Measurements from ENCODE around the gene MYH11. TPM values are rescaled to one million over a fixed set of nuclear protein-coding genes. Genes with fewer than 3 reads are reported as not detected.

The MYH11 gene
- polyA plus RNA-seq, 3 donors, result 0.06 TPM; not detected in 2

GRCh38 chr16:15676506-15676905 lies 180.3 kb downstream of the MYH11 start:
- intact Hi-C loops (cut with micrococcal nuclease), result loop anchor here in 1 of 2 donors (10.0 kb wide), 1 partner anchor 82 kb away; no protein-coding TSS in a partner anchor

GRCh38 chr16:15674571-15674970 lies 182.3 kb downstream of the MYH11 start:
- DNase-seq, result no peak
- peaks cover 57 to 81% of the 10 kb centered on the region in 2 donors for H3K36me3 Mint-ChIP-seq

More at GRCh38 chr16:15676506-15676905, 180.3 kb downstream of the MYH11 start:
- H3K36me3 ChIP-seq (replicated peaks in 1 of 2; ENCODE audit: control insufficient read depth in 1 of 2, insufficient read depth in 2 of 2, low read length in 2 of 2), result peaks cover 34 to 71% of the 10 kb centered on the region in 2 donors
- no peak for TF ChIP-seq CTCF (IDR thresholded peaks at IDR 0.05)
- peaks cover 73% of the 10 kb centered on the region for H3K79me2 ChIP-seq (ENCODE audit: insufficient read depth, low read length)
- H4K20me1 ChIP-seq (ENCODE audit: insufficient read depth, low read length), result no peaks in the 10 kb centered on the region
- H2AFZ ChIP-seq (ENCODE audit: insufficient read depth, low read depth, low read length, poor library complexity, severe bottlenecking), result no peak overlapping the region
- H3K27ac ChIP-seq (ENCODE audit: low read depth in 1 of 2, low read length in 2 of 2), result peak overlapping the region in 1 of 2 donors; percentile 56
- H3K4me3 ChIP-seq (replicated peaks in 1 of 3; ENCODE audit: low read depth in 2 of 3, low read length in 3 of 3), result no peak overlapping the region
- no peak overlapping the region for H3K4me3 Mint-ChIP-seq
- H3K27me3 ChIP-seq (ENCODE audit: control insufficient read depth in 2 of 2, insufficient read depth in 2 of 2, low read length in 2 of 2), result no peaks in the 10 kb centered on the region
- H3K4me2 ChIP-seq (replicated peaks; ENCODE audit: extremely low read depth, low read length, poor library complexity, severe bottlenecking), result no peak overlapping the region
- WGBS (ENCODE audit: insufficient coverage), result 98% methylated on average over 7 of the region's 10 CpGs
- no peaks in the 10 kb centered on the region for H3K9me3 ChIP-seq (replicated peaks in 1 of 2; ENCODE audit: control insufficient read depth in 1 of 2, insufficient read depth in 1 of 2, low read length in 2 of 2)
- peak overlapping the region in 5 of 7 donors; percentile 38 to 86 (median 67) for H3K27ac Mint-ChIP-seq
- H3K36me3 Mint-ChIP-seq, result peaks cover 56 to 81% of the 10 kb centered on the region in 2 donors
- DNase-seq, result no peak
- H3K9ac ChIP-seq (ENCODE audit: insufficient read depth, low read length, poor library complexity, severe bottlenecking), result no peak overlapping the region
- H3K4me1 Mint-ChIP-seq, result peaks cover 39% of the 10 kb centered on the region
- peaks cover 0 to 6% (median 2%) of the 10 kb centered on the region in 3 donors for H3K27me3 Mint-ChIP-seq (ENCODE audit: low read depth in 3 of 3)
- H3K4me1 ChIP-seq (ENCODE audit: control insufficient read depth in 1 of 2, insufficient read depth in 2 of 2, low read length in 2 of 2), result peaks cover 29 to 33% of the 10 kb centered on the region in 2 donors
- no peaks in the 10 kb centered on the region for H3K9me3 Mint-ChIP-seq

More at GRCh38 chr16:15674571-15674970, 182.3 kb downstream of the MYH11 start:
- H3K27ac ChIP-seq (ENCODE audit: low read depth in 1 of 2, low read length in 2 of 2), result peak overlapping the region; percentile 97 to 98
- peaks cover 37 to 52% of the 10 kb centered on the region in 2 donors for H3K4me1 ChIP-seq (ENCODE audit: control insufficient read depth in 1 of 2, insufficient read depth in 2 of 2, low read length in 2 of 2)
- no peak for TF ChIP-seq CTCF (IDR thresholded peaks at IDR 0.05)
- intact Hi-C loops (cut with micrococcal nuclease), result loop anchor here in 1 of 2 donors (10.0 kb wide), 1 partner anchor 80 kb away; no protein-coding TSS in a partner anchor
- H3K79me2 ChIP-seq (ENCODE audit: insufficient read depth, low read length), result peaks cover 70% of the 10 kb centered on the region
- no peaks in the 10 kb centered on the region for H3K27me3 ChIP-seq (ENCODE audit: control insufficient read depth in 2 of 2, insufficient read depth in 2 of 2, low read length in 2 of 2)
- H3K4me3 ChIP-seq (replicated peaks in 1 of 3; ENCODE audit: low read depth in 2 of 3, low read length in 3 of 3), result no peak overlapping the region
- peaks cover 32 to 70% of the 10 kb centered on the region in 2 donors for H3K36me3 ChIP-seq (replicated peaks in 1 of 2; ENCODE audit: control insufficient read depth in 1 of 2, insufficient read depth in 2 of 2, low read length in 2 of 2)
- no peak overlapping the region for H2AFZ ChIP-seq (ENCODE audit: insufficient read depth, low read depth, low read length, poor library complexity, severe bottlenecking)
- no peaks in the 10 kb centered on the region for H4K20me1 ChIP-seq (ENCODE audit: insufficient read depth, low read length)
- no peak overlapping the region for H3K4me2 ChIP-seq (replicated peaks; ENCODE audit: extremely low read depth, low read length, poor library complexity, severe bottlenecking)
- WGBS (ENCODE audit: insufficient coverage), result 97% methylated on average over 4 of the region's 7 CpGs
- Mint-ChIP-seq H3K9me3 (no peaks in the 10 kb centered on the region), H3K27me3 (ENCODE audit: low read depth in 3 of 3) (peaks cover 0 to 7% (median 2%) of the 10 kb centered on the region in 3 donors), H3K27ac (peak overlapping the region; percentile 98 to 99 (median 99)), H3K4me3 (no peak overlapping the region), H3K4me1 (peaks cover 54% of the 10 kb centered on the region)
- H3K9ac ChIP-seq (ENCODE audit: insufficient read depth, low read length, poor library complexity, severe bottlenecking), result no peak overlapping the region
- H3K9me3 ChIP-seq (replicated peaks in 1 of 2; ENCODE audit: control insufficient read depth in 1 of 2, insufficient read depth in 1 of 2, low read length in 2 of 2), result no peaks in the 10 kb centered on the region
